Measurements from ENCODE around the gene KCNC2. TPM values are rescaled to one million over a fixed set of nuclear protein-coding genes. Genes with fewer than 3 reads are reported as not detected.

Gene KCNC2
- total RNA-seq, 1 donor = 0.43 TPM

- TF ChIP-seq CTCF (IDR thresholded peaks at IDR 0.05; ENCODE audit: insufficient read depth, low read depth, low read length) = no peak
- H3K4me3 ChIP-seq (ENCODE audit: low read depth, low read length) = no peak overlapping the region
- DNase-seq (ENCODE audit: low read depth) = no peak
Observed at GRCh38 chr12:75048767-75049166, 160.9 kb downstream of the KCNC2 start.

DNA sequence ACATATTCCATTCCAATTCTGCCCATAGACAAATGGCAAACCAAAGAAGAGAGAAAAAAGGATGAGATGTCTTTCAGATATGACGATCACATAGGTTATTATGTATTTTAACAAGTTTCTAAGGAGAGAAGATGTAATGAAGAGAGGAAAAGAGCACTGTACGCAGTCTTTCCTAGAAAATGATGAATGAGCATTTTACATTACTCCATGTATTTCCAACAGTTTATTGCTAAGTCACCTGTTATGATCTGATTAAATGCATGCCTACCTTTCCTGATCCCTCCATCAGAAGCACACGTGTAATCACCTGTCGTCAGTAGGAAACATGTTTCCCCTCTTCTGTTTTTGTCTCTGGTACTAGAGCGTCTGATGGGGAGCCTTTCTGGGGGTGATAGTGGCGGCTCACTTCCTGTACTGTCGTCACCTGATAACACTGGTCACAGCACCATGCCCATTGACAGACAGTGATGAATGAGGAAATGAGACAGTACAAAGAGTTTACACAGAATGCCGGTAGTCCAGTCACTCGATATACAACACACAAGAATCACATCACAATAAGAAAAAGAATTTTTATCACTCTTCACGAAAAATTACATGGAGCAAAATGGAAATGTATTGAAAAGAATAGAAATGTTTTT lies 161.6 kb downstream of the KCNC2 start:
- no peak for DNase-seq (ENCODE audit: low read depth)
- no peak overlapping the region for H3K4me3 ChIP-seq (ENCODE audit: low read depth, low read length)
- no peak for TF ChIP-seq CTCF (IDR thresholded peaks at IDR 0.05; ENCODE audit: insufficient read depth, low read depth, low read length)

GRCh38 chr12:75042125-75042524 lies 167.5 kb downstream of the KCNC2 start:
- TF ChIP-seq CTCF (IDR thresholded peaks at IDR 0.05; ENCODE audit: insufficient read depth, low read depth, low read length) = no peak
- DNase-seq (ENCODE audit: low read depth) = no peak
- no peak overlapping the region for H3K4me3 ChIP-seq (ENCODE audit: low read depth, low read length)

DNA sequence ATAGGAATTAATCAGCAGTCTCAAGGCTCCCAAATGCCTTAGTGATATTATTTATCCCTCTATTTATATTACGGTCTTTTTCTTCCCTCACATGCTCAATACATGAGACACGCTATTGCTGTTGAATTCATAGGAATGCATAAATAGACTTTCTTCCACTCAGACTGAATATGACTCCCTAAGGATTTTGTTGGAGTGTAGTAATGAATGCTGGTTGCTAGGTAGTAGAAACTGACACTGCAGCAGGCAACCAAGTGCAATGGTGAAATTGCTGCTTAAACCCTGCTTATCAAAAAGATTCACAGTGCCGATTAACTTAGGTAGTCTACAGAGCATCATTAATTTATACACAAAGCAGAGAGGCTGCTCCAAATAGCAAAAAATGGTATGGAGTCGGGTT lies 168.2 kb downstream of the KCNC2 start:
- H3K4me3 ChIP-seq (ENCODE audit: low read depth, low read length) = no peak overlapping the region
- no peak for DNase-seq (ENCODE audit: low read depth)
- TF ChIP-seq CTCF (IDR thresholded peaks at IDR 0.05; ENCODE audit: insufficient read depth, low read depth, low read length) = no peak

- no peak for DNase-seq (ENCODE audit: low read depth)
- H3K4me3 ChIP-seq (ENCODE audit: low read depth, low read length) = no peak overlapping the region
- TF ChIP-seq CTCF (IDR thresholded peaks at IDR 0.05; ENCODE audit: insufficient read depth, low read depth, low read length) = no peak
Observed at GRCh38 chr12:75020068-75020557, 189.5 kb downstream of the KCNC2 start.

- TF ChIP-seq CTCF (IDR thresholded peaks at IDR 0.05; ENCODE audit: insufficient read depth, low read depth, low read length) = no peak
- DNase-seq (ENCODE audit: low read depth) = no peak
- H3K4me3 ChIP-seq (ENCODE audit: low read depth, low read length) = no peak overlapping the region
Observed at GRCh38 chr12:75011120-75011519, 198.5 kb downstream of the KCNC2 start.

DNA sequence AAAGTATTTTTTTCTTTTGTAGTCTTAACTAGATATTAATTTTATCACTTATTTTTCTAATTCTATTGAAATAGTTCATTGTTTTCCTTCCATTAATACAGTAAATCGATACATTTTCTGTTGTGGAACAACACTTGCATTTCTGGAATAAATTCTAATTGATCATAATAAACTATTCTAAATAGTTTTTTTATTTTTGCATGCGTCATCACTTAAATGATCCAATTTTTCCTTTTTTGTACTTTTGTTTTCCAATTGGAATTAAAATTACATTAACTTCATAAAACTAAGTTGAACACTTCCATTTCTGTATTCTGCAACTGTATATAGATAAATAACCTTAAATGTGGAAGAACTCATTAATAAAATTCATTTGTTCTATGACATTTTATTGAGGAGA lies 202.5 kb downstream of the KCNC2 start:
- DNase-seq (ENCODE audit: low read depth) = no peak
- H3K4me3 ChIP-seq (ENCODE audit: low read depth, low read length) = no peak overlapping the region
- no peak for TF ChIP-seq CTCF (IDR thresholded peaks at IDR 0.05; ENCODE audit: insufficient read depth, low read depth, low read length)
